Uterus (tissue), 2 donors: ENCODE results near the gene IL17RB.

Experiments used
- POLR2A ChIP-seq, 2 donors: fragments of 450-650 bp; IDR thresholded peaks; one replicate each; pipeline ENCODE4 v1.6.1; 2016; ENCODE audit warnings: antibody characterized with exemption in 2 of 2, mild to moderate bottlenecking in 1 of 2, moderate library complexity in 1 of 2
- TF ChIP-seq, protein P1 (sequence below), 4 experiments: fragments of 200-600 bp in 2 of 4; fragments of 450-650 bp in 2 of 4; sonication (generic) in 2 of 4; IDR thresholded peaks; one replicate each; pipeline ENCODE4 v1.5.1; 2016 to 2019; ENCODE audit warnings: antibody characterized with exemption in 4 of 4, mild to moderate bottlenecking in 2 of 4, moderate library complexity in 1 of 4

DNA sequence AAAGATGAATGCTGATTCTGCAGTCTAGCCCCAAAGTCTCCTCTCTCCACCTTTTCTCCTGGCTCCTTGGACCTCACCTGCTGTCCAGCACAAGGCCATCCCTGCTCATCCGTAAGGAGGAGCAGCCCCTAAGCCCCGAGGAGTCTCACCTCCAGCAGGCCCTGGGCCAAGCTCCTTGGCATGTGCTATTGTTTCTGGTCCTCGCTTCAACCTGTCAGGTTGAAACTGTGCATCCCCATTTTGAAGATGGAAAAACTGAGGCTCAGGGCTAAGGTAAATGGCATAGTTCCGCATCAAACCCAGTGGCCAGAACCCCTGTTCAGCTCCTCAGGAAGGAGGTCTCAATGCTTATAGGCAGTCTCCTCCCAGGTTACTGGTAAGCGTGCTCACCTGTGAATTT, 26.3 kb upstream of the IL17RB start:
- TF ChIP-seq, protein P1, sequence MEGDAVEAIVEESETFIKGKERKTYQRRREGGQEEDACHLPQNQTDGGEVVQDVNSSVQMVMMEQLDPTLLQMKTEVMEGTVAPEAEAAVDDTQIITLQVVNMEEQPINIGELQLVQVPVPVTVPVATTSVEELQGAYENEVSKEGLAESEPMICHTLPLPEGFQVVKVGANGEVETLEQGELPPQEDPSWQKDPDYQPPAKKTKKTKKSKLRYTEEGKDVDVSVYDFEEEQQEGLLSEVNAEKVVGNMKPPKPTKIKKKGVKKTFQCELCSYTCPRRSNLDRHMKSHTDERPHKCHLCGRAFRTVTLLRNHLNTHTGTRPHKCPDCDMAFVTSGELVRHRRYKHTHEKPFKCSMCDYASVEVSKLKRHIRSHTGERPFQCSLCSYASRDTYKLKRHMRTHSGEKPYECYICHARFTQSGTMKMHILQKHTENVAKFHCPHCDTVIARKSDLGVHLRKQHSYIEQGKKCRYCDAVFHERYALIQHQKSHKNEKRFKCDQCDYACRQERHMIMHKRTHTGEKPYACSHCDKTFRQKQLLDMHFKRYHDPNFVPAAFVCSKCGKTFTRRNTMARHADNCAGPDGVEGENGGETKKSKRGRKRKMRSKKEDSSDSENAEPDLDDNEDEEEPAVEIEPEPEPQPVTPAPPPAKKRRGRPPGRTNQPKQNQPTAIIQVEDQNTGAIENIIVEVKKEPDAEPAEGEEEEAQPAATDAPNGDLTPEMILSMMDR (IDR thresholded peaks at IDR 0.05), result no peak
- TF ChIP-seq POLR2A (IDR thresholded peaks at IDR 0.05), result no peak
